Myocyte (in vitro differentiated cells): ENCODE results near the gene RNF149. TPM values are rescaled to one million over a fixed set of nuclear protein-coding genes. Genes with fewer than 3 reads are reported as not detected.

Experiments used
- DNase-seq: peaks from one replicate; pipeline ENCODE4 v3.0.0-alpha.2; 2012; ENCODE audit warnings: low read depth
- total RNA-seq: library from RNA; depleted of rRNA; stranded (reverse); fragments of >200 nt; gene quantifications from 2 replicates; pipeline ENCODE4 v1.2.3, GENCODE V29; 2014

Gene RNF149
- total RNA-seq, 1 donor from 2014 or later, result 40.8 TPM

GRCh38 chr2:101296371-101296770 is 12.1 kb downstream of the RNF149 start:
- DNase-seq, result no peak

DNA sequence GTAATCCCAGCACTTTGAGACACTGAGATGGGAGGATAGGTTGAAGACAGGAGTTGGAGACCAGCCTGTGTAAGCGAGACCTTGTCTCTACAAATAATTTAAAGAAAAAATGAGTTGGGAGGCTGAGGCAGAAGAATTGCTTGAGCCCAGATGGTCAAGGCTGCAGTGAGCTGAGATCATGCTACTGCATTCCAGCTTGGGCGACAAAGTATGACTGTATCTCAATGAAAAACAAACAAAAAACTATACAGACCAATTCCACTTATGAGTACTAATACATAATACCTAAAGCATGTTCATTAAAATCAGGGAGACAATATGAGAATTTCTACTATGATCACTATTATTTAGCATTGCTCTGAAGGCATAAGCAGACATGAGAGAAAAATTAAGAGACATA is 12.6 kb downstream of the RNF149 start:
- no peak for DNase-seq

GRCh38 chr2:101294861-101295260 is 13.6 kb downstream of the RNF149 start:
- DNase-seq, result no peak

DNA sequence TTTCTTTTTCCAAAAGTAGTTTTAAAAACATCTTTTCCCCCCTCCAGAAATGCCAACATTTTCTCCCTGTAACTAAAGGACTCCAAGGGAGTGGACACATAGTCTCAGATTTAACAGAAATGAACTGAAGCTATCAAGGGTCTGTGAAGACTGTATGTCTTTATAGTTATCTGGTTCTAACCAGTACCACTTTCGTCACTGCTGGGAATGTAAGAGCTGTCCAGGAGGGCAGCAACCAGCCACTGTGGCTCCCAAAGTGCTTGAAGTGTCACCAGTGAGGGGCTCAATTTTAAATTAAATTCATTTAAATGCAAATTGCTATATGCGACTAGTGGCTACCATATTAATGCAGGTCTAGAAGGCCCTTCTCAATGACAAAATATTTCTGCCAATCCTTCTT is 15.0 kb downstream of the RNF149 start:
- no peak for DNase-seq

DNA sequence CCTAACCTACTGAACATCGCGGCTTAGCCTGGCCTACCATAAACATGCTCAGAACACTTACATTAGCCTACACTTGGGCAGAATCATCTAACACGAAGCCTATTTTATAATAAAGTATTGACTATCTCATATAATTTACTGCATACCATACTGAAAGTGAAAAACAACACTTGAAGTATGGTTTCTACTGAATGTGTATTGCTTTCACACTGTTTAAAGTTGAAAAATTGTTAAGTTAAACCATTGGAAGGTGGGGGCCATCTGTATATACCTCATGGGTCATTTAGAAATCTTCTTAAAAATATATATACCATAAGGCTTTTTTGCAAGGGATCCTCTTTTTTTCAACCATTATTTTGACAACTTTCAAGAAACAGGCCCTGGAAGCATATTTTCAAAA is 16.5 kb downstream of the RNF149 start:
- no peak for DNase-seq

DNA sequence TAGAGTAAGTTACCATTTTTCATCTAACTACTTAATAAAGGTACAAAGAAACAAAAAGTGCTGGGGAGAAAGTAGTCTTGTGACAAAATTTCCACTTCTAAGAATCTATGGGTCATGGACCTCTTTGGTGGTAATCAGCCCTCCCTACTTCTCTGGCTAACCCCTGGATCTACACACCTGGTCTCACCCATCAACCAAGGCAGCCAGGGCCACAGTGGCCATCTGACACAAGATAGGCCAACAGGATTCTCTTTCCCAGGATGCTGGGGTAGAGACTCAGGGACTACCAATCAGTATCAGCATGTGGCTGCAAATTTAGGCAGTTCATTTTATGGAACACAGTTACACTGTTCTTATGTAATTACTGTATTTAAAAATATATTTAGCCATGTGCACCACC is 17.8 kb downstream of the RNF149 start:
- DNase-seq, result no peak

DNA sequence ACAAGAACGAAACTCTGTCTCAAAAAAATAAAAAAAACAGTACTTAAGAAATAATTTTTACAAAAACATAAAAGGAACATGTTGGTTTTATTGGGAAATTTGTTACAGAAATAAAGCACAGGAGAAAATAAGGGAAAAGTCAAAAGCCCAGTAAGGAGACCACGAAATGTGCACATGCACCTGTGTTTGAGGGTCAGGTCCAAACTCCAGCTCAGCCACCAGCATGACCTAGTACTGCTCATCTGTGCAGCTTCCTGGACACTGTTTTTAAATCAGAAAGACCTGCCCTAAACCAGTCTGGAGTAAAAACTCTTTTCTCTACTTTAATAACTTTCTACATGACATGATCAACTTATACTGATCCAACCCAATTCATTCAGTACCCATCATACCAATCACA is 21.2 kb downstream of the RNF149 start:
- DNase-seq, result no peak

DNA sequence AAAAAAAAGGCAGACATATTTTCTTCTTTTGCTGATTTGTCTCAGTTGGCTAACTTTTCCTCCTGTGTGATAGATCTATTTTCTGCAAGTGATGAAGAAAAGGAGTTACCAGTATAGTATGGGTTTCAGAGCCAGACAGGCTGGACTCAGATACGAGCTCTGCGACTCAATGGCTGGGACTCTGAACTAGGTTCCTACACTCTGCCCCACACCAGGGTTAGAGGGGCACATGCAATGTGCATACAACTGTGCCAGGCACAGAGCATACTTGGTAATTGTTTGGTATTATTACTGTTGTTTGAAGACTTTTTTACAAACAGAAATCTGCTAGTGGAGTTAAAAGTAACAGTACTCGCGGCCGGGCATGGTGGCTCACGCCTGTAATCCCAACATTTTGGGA is 21.8 kb downstream of the RNF149 start:
- DNase-seq, result no peak

- no peak for DNase-seq
Measured at GRCh38 chr2:101282980-101283379, 25.5 kb downstream of the RNF149 start.

GRCh38 chr2:101281482-101281881 is 27.0 kb downstream of the RNF149 start:
- no peak for DNase-seq

DNA sequence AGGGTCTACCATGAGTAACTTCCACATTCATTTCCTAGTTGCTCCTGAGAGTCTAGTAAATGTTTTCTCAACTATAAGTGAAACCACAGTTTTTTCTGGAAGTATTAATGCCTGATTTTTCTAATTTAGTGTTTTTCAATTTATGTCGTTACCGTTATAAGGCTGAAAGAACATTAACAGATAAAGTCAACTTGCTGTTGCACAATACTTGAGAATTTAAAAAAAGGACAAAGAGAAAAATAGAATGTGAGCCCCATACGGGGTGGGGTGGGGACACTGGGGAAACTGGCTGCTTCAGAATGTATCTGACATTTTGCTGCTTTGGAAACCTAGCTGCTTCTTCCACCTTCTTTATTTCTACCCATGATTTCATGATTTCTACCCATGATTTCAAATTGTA is 29.6 kb downstream of the RNF149 start:
- DNase-seq, result no peak

GRCh38 chr2:101277111-101277510 is 31.4 kb downstream of the RNF149 start:
- no peak for DNase-seq

DNA sequence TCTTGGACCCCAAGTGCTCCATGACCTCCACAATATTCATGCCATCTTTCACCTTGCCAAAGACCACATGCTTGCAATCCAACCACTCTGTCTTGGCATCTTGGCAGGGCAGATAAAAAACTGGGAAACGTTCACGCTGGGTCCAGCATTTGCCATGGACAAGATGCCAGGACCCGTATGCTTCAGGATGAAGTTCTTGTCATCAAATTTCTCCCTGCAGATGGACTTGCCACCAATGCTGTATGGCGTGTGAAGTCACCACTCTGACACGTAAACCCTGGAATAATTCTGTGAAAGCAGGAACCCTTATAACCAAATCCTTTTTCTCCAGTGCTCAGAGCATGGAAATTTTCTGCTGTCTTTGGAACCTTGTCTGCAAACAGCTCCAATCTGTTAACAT is 34.4 kb downstream of the RNF149 start:
- DNase-seq, result no peak

GRCh38 chr2:101273056-101273455 is 35.4 kb downstream of the RNF149 start:
- DNase-seq, result no peak

DNA sequence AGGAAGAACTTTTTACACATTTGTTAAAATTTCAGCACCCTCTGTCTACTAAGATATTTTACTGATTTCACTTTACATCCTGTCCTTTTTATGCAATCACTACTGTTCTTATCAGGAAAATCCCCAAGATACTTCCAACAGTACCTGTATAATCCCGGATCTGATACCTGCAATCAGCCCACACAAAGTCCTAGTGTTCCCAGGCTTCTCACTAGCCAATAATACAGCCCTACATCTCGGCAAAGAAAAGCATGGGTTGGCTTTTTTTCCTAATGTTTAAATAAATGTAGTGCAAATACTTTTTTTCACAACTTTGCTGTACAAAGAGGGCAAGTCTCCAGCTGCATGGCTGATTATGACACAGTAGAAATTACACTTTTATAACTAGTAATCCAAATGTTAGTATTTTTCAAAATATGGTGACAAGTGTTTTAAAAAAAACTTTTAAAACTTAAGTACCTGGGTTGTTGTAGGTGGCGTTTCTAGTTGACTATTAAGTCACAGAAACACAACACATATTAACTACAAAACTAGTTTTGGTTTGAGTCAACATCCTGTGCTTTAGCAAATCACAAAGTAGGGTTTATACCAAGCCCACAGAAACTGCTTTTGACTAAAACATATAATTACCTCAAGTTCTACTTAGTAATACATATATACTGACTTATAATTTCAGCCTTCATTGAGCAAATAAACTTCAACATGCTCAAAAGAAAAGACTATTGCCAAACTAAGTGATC is 36.3 kb downstream of the RNF149 start:
- no peak for DNase-seq

DNA sequence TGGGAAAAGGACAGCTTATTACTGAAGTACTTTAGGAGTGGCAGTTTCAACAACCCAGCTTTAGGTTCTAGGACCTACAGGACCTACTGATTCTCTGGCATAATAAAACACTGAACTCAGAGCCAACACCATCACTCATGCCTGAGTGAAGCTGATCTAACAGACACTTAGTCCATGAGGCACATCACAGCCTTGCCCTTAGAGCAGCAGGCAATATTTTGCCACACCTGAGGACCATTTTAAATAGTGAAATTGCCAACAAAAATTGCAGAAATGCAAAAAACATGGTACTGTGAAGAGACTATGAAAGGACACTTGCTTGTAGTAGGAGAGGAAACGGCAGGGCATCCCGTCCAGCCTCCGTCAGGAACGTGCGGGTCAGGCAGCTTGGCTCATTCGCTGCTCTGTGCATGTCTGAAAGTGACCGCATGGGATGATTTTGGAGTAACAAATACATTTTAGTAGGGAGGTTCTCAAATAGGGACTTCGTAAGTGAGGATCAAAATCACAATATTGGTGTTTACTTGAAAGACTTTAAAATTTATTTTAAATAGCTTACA is 37.7 kb downstream of the RNF149 start:
- no peak for DNase-seq

GRCh38 chr2:101267671-101268656 is 40.5 kb downstream of the RNF149 start:
- DNase-seq, result no peak

- peak; percentile 57 for DNase-seq
Measured at GRCh38 chr2:101265893-101266499, 42.5 kb downstream of the RNF149 start.

GRCh38 chr2:101264360-101264939 is 44.1 kb downstream of the RNF149 start:
- DNase-seq, result no peak

DNA sequence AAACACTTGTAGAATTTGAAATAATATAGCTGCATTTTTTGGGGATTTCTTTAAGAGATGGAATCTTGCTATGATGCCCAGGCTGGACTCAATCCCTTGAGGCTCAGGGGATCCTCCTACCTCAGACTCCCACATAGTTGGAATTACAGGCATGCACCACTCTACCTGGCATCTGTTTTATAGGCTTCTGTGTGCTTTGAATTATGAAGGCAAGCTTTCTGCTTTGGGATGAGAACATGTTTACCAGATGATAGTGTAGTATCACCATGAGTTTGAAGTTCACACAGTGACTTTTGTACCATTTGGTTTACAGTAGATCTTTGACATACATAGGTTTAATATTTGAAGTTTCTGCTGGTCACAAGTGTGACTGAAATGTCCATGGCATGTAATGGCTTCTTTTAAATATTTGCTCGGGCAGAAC is 45.1 kb downstream of the RNF149 start:
- no peak for DNase-seq

DNA sequence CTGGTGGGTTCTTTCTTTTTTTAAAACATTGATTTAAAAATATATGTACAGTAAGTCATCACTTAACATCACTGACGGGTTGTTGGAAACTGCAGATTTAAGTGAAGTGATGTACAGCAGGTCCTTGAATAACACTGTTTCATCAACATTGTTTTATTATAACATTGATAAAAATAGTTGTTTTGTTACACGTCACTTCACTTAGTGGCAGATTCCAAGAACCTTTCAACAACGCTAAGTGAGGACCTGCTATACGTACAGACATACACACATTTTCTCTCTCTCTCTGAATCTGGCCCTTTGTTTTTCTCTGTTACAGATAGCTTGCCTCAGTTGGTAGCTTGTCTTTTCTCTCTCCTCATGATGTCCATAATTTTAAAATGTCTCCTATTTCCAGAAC is 46.4 kb downstream of the RNF149 start:
- DNase-seq, result no peak
